NCI-H1048 (cell line): ENCODE results near the gene NLGN2.
"Not testable (repeated sequence)": the region's sequence is repeated elsewhere in the genome, so short reads cannot be mapped to it uniquely, and the experiment has no call there.

Experiments used
- DNase-seq: peaks from one replicate; lab custom pipeline; 2025; lab: John Stamatoyannopoulos, UW

NLGN2 gene

GRCh38 chr17:7407485-7408251 is at the start of gene NLGN2:
Gene NLGN2, plus strand, starts transcription at chr17:7407845. Its CDS starts 411 bp downstream, at chr17:7408256.
- no peak for DNase-seq

GRCh38 chr17:7361906-7362305 is 45.7 kb upstream of the NLGN2 start:
- no peak for DNase-seq

- DNase-seq: no peak
Measured at GRCh38 chr17:7363311-7363710, 44.3 kb upstream of the NLGN2 start.

- DNase-seq: not testable (repeated sequence)
Measured at GRCh38 chr17:7365963-7366362, 41.7 kb upstream of the NLGN2 start.

- DNase-seq: no peak
Measured at GRCh38 chr17:7367083-7367482, 40.6 kb upstream of the NLGN2 start.

- no peak for DNase-seq
Measured at GRCh38 chr17:7367918-7368598, 39.6 kb upstream of the NLGN2 start.

GRCh38 chr17:7368599-7368994 is 39.0 kb upstream of the NLGN2 start:
- DNase-seq: not testable (repeated sequence)

GRCh38 chr17:7369825-7370224 is 37.8 kb upstream of the NLGN2 start:
- no peak for DNase-seq

GRCh38 chr17:7370853-7371252 is 36.8 kb upstream of the NLGN2 start:
- DNase-seq: no peak

- no peak for DNase-seq
Measured at GRCh38 chr17:7374353-7374752, 33.3 kb upstream of the NLGN2 start.

GRCh38 chr17:7379134-7379533 is 28.5 kb upstream of the NLGN2 start:
- no peak for DNase-seq

GRCh38 chr17:7380321-7380720 is 27.3 kb upstream of the NLGN2 start:
- no peak for DNase-seq

- no peak for DNase-seq
Measured at GRCh38 chr17:7380855-7381683, 26.6 kb upstream of the NLGN2 start, which contains the start of gene TNK1. Gene TNK1, plus strand, starts transcription at chr17:7381089. Its CDS starts 1,838 bp downstream, at chr17:7382927.

GRCh38 chr17:7382901-7383300 is 24.7 kb upstream of the NLGN2 start:
- DNase-seq: no peak

GRCh38 chr17:7383371-7383741 is 24.3 kb upstream of the NLGN2 start:
- no peak for DNase-seq

GRCh38 chr17:7383742-7384488 is 23.7 kb upstream of the NLGN2 start:
- DNase-seq: no peak

- DNase-seq: no peak
Measured at GRCh38 chr17:7384489-7385081, 23.1 kb upstream of the NLGN2 start.

GRCh38 chr17:7388856-7389255 is 18.8 kb upstream of the NLGN2 start:
- DNase-seq: no peak

- no peak for DNase-seq
Measured at GRCh38 chr17:7389924-7390910, 17.4 kb upstream of the NLGN2 start.

- DNase-seq: no peak
Measured at GRCh38 chr17:7391307-7391706, 16.3 kb upstream of the NLGN2 start.
